Activated T-cell treated with anti-CD3 and anti-CD28 coated beads, Interleukin-2, amount 50 U/mL, for 24 hours (primary cell): ENCODE data around the gene NCKAP1.
A peak's percentile ranks its signal among the peaks of the same experiment; 100 is the strongest.
"Not testable (repeated sequence)": the region's sequence is repeated elsewhere in the genome, so short reads cannot be mapped to it uniquely, and the experiment has no call there.

Experiments
- DNase-seq: peaks from one replicate; pipeline ENCODE4 v3.0.0-alpha.2; 2020
- H3K27ac Mint-ChIP-seq: 2 replicates; pipeline ENCODE4 v1.8.0; 2020; ENCODE audit warnings: mild to moderate bottlenecking, mixed read lengths
- H3K27me3 Mint-ChIP-seq: 2 replicates; pipeline ENCODE4 v1.8.0; 2020; ENCODE audit warnings: mixed read lengths
- H3K36me3 Mint-ChIP-seq: 2 replicates; pipeline ENCODE4 v1.8.0; 2020; ENCODE audit warnings: low read depth, mixed read lengths
- H3K4me1 Mint-ChIP-seq: 2 replicates; pipeline ENCODE4 v1.8.0; 2020; ENCODE audit warnings: low read depth, mixed read lengths
- H3K4me3 Mint-ChIP-seq: 2 replicates; pipeline ENCODE4 v1.8.0; 2020; ENCODE audit warnings: mild to moderate bottlenecking, moderate library complexity, mixed read lengths
- H3K9me3 Mint-ChIP-seq: 2 replicates; pipeline ENCODE4 v1.8.0; 2020; ENCODE audit warnings: mixed read lengths

NCKAP1 gene

DNA sequence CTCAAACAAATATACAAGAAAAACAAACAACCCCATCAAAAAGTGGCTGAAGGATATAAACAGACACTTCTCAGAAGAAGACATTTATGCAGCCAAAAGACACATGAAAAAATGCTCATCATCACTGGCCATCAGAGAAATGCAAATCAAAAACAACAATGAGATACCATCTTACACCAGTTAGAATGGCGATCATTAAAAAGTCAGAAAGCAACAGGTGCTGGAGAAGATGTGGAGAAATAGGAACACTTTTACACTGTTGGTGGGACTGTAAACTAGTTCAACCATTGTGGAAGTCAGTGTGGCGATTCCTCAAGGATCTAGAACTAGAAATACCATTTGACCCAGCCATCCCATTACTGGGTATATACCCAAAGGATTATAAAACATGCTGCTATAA lies 77.4 kb downstream of the NCKAP1 start:
- H3K4me1 Mint-ChIP-seq, H3K4me3 Mint-ChIP-seq, H3K9me3 Mint-ChIP-seq, DNase-seq, H3K27ac Mint-ChIP-seq, H3K27me3 Mint-ChIP-seq: not testable (repeated sequence)
- peaks cover 35% of the 10 kb centered on the region for H3K36me3 Mint-ChIP-seq

DNA sequence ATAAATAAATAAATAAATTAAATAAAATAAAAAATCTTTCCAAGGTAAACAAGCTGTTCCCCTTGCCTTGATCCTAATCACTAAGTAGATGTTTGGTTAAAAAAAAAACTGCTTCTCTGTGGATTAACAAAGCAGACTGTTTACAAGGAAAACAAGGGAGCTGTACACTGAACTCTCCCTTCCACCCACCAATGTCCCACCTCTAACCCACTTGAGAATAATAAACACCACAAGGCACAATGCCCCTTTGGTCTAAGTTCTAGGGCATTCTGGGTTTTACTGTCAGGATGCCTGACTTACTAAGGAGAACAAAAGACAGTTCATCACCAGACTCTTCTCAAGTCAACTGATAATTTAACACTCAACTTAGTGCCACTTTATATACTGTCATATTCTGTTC lies 83.5 kb downstream of the NCKAP1 start:
- Mint-ChIP-seq H3K27me3 (no peaks in the 10 kb centered on the region), H3K4me3 (no peak overlapping the region), H3K36me3 (peaks cover 26% of the 10 kb centered on the region), H3K9me3 (no peaks in the 10 kb centered on the region), H3K27ac (no peak overlapping the region), H3K4me1 (peaks cover 7% of the 10 kb centered on the region)
- no peak for DNase-seq

DNA sequence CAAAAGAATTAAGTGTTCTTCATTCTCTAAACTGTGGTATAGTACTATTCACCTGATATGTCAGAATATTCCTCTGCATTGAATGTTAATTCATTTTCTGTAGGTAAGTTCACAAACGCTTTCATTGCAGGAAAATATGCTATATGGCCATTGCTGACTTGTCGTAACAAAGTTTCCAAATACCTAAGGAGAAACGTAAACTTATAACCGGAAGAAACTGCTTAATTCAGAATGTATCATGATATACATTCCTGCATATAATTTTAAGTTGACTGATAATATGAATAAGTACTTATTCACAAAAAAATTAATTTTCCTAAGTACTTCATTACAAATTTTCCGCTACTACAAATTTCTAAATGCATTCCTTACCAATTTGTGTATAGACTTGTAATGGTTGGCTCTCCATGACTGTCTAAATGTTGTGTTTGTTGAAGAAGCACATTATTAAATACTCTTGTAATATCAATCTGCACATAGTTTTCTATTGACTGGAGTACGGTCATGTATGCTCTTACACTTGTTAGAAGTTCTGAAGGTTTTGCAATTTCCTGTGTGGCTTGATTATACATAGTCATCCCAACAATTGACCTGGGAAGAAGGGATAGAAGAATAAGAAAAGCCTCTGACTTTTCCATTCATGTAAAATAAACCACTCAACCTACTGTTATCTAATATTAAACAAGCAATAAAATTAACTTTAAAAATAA lies 85.4 kb downstream of the NCKAP1 start:
- H3K36me3 Mint-ChIP-seq = peaks cover 19% of the 10 kb centered on the region
- H3K4me1 Mint-ChIP-seq = peaks cover 9% of the 10 kb centered on the region
- H3K27ac Mint-ChIP-seq = no peak overlapping the region

DNA sequence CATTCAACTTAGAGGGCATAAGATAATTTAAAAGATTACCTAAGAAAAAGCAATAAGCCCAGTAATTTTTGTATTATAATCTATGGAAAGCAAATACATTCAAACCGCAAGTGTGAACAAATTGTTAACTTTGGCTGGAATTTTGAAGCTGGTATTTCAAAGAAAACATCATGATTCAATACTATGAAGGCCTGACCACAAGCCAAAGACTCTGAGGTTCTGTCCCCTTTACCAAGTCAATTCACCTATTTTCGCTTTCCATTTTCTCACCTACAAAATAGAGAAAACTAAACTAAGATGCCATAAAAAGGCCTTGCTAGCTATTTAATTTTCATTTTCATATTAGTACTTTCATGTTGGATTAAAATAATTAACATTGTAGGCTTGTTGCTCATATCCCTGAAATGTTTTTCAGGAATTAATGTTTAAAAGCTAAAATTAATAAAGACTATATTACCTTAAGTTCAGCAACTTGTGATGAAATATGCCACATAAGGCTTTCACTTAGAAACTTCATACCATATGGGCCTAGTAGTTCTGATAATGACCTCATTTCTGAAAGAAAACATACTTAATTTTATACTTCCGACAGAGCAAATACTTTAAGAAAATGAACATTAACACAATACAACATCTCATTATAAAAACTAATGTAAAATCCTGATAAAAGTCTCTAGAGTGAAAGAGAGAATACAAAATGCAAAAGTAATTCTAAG lies 86.2 kb downstream of the NCKAP1 start:
- H3K4me1 Mint-ChIP-seq = peaks cover 9% of the 10 kb centered on the region
- peak overlapping the region; percentile 9 for H3K27ac Mint-ChIP-seq
- no peaks in the 10 kb centered on the region for H3K9me3 Mint-ChIP-seq
- no peak overlapping the region for H3K4me3 Mint-ChIP-seq
- peaks cover 16% of the 10 kb centered on the region for H3K36me3 Mint-ChIP-seq
- H3K27me3 Mint-ChIP-seq = no peaks in the 10 kb centered on the region
- DNase-seq = no peak

More for the DNA sequence above, 85.4 kb downstream of the NCKAP1 start:
- no peak overlapping the region for H3K4me3 Mint-ChIP-seq
- no peaks in the 10 kb centered on the region for H3K27me3 Mint-ChIP-seq
- no peaks in the 10 kb centered on the region for H3K9me3 Mint-ChIP-seq
- no peak for DNase-seq

DNA sequence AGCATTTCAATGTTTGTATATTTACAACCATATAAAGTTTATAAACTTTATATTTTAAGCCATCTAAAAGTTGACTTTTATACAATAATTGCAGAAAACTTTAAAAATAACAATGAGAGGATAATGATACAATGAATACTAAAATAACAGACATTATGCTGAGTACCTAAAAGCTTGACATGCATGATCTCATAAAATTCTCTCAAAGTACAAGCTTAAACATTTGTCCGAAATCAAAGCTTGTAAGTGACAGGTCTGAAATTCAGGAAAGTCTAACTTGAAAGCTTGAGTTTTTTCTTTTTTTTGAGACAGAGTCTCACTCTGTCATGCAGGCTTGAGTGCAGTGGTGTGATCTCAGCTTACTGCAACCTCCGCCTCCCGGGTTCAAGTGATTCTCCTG lies 87.7 kb downstream of the NCKAP1 start:
- Mint-ChIP-seq H3K27me3 (no peaks in the 10 kb centered on the region), H3K9me3 (no peaks in the 10 kb centered on the region), H3K27ac (no peak overlapping the region), H3K4me1 (peaks cover 9% of the 10 kb centered on the region), H3K36me3 (peaks cover 15% of the 10 kb centered on the region), H3K4me3 (no peak overlapping the region)
- no peak for DNase-seq

DNA sequence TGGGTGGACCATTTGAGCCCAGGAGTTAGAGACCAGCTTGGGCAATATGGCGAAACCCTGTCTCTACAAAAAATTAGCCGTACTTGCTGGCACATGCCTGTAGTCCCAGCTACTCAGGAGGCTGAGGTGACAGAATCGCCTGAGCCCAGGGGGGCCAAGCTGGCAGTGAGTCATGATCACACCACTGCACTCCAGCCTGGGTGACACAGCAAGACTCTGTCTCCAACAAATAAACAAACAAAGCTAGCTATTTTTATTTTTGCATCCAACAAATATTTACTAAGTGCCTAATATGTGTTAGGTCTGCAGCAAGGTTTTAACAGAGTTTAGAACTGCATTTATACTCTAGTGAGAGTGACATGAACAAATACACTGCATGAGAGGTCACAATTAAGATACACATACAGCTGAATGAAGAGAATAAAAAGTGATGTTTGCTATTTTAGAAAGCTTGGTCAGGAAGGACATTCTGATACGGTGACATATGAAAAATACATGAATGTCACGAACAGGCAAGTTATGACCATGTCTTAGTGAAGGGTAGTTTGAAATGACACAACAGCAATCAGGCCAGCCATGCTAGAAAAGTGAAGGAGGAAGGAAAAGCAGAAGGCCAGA lies 88.6 kb downstream of the NCKAP1 start:
- Mint-ChIP-seq H3K4me3 (no peak overlapping the region), H3K27me3 (no peaks in the 10 kb centered on the region), H3K27ac (no peak overlapping the region), H3K4me1 (peaks cover 9% of the 10 kb centered on the region), H3K9me3 (no peaks in the 10 kb centered on the region), H3K36me3 (peaks cover 17% of the 10 kb centered on the region)
- DNase-seq = no peak

DNA sequence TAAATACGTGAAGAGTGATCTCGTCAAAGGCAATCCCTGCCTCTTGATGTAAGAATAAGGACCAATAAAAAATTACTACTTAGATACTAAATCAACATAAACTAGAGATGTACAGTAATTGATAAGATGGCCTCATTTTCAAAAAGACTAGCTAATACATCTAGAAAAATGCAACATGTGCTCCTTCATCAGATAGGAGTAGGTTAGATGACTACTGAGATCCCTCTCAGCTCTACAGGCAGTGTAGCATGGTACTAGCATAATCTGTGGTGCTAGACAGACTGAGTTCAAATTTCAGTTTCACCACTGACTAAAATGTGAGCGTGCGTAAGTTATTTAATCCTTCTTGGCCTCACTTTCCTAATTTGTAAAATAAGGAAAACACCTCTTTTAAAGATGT lies 89.2 kb downstream of the NCKAP1 start:
- DNase-seq = no peak
- Mint-ChIP-seq H3K27me3 (no peaks in the 10 kb centered on the region), H3K4me3 (no peak overlapping the region), H3K27ac (no peak overlapping the region), H3K36me3 (peaks cover 17% of the 10 kb centered on the region), H3K4me1 (peaks cover 9% of the 10 kb centered on the region), H3K9me3 (no peaks in the 10 kb centered on the region)

DNA sequence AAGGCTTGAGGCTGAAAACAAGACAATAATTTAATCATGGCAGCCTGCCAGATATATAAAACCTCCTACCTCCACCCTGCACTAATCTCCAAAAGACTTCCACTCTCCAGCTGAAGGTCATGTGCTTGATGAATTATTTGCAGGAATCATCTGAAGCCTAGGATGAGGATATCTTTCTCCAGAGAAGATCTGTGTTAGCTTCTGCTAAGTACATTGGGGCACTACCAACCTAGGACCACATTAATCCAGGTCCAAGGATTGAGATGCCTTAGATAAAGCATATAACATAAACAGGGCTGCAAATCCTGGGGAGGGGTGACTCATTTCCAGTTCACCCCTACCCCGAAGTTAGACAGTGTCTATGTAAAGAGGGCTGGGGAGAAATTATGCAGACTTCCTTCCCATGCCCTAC lies 91.3 kb downstream of the NCKAP1 start:
- DNase-seq = no peak
- H3K36me3 Mint-ChIP-seq = peaks cover 15% of the 10 kb centered on the region
- no peak overlapping the region for H3K4me3 Mint-ChIP-seq
- H3K27ac Mint-ChIP-seq = no peak overlapping the region
- H3K27me3 Mint-ChIP-seq = no peaks in the 10 kb centered on the region
- peaks cover 3% of the 10 kb centered on the region for H3K4me1 Mint-ChIP-seq
- no peaks in the 10 kb centered on the region for H3K9me3 Mint-ChIP-seq

DNA sequence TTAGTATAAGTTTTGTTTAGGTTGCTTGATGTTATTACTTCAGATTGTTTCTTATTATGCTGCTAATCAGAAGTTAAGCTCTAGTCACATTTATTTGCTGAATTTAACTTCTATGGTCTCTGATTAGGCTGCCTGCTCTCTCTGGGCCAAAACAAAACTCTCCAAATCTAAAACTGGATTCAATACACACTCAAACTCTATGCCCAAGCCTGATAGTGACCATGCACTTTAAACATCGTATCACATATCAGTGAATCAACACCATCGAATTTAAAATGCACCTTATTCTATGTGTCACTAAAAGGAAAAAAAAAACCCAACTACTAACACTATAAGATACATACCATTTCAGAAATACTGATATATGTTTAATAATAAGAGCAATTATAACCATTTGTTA lies 94.9 kb downstream of the NCKAP1 start:
- H3K27me3 Mint-ChIP-seq = no peaks in the 10 kb centered on the region
- no peak overlapping the region for H3K27ac Mint-ChIP-seq
- no peaks in the 10 kb centered on the region for H3K4me1 Mint-ChIP-seq
- H3K4me3 Mint-ChIP-seq = no peak overlapping the region
- no peaks in the 10 kb centered on the region for H3K9me3 Mint-ChIP-seq
- DNase-seq = no peak
- peaks cover 24% of the 10 kb centered on the region for H3K36me3 Mint-ChIP-seq

DNA sequence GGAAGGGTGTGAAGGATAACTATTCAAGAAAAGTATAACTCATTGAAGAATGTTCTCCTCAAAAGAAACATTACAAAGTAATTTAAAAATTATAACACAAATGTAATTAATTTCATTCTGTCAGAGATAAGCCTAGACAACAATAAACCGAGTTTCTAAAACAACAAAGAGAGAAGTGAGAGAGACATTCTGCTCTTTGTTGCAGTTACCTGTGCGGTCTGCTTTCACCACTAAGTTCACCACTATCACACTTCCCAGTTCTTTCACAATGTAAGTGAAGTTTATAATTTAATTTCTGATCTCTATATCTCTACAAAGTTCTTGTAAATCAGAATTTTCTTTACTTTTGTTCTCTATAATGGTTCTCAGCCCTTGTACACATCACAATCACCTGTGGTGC lies 95.5 kb downstream of the NCKAP1 start:
- DNase-seq = no peak
- Mint-ChIP-seq H3K4me3 (no peak overlapping the region), H3K27me3 (no peaks in the 10 kb centered on the region), H3K4me1 (no peaks in the 10 kb centered on the region), H3K36me3 (peaks cover 24% of the 10 kb centered on the region), H3K27ac (no peak overlapping the region), H3K9me3 (no peaks in the 10 kb centered on the region)

DNA sequence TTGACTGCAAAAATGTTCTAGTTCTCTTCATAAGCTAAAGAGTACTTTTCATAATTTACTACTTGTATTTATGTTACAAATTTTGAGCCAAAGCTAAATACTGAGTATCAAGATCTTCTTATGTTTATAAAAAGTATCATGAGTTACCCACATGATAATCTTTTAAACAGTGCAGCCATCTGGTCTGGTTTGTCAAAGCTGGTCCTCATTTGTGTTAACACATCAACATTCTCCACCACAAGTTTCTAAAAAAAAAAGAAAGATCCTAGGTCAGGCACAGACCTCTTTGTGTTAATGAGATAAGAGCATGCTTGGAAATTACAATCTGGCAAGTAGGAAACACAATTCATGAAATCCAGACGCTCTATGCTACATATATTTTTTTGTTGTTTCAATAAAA lies 96.3 kb downstream of the NCKAP1 start:
- Mint-ChIP-seq H3K9me3 (no peaks in the 10 kb centered on the region), H3K4me3 (no peak overlapping the region), H3K4me1 (no peaks in the 10 kb centered on the region), H3K36me3 (peaks cover 24% of the 10 kb centered on the region), H3K27ac (no peak overlapping the region), H3K27me3 (no peaks in the 10 kb centered on the region)
- DNase-seq = no peak

DNA sequence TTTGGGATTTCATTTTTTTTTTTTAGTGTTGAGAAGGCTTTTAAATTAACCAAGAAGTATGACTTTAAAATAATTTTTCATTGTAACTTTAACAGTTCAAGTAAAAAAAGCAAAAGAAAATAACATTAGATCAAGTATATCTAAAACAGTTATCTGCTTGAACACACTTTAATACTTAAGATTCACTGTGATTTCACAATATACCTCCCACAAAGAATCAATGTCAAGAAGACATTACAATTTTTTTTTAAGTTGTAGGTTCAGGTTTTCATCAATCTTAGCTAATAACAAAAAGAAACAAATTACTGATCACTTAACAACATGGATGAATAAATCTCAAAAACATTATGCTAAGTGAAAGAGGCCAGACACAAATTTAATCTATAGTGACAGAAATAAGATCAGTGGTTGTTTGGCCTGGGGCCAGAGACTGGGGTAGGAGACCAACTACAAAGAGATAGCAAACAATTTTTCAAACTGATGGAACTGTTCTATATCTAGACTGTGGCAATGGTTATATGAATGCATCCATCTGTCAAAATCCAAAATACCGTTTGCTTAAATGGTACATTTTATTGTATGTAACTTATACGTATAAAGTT lies 97.0 kb downstream of the NCKAP1 start:
- no peaks in the 10 kb centered on the region for H3K4me1 Mint-ChIP-seq
- H3K9me3 Mint-ChIP-seq = no peaks in the 10 kb centered on the region
- H3K27ac Mint-ChIP-seq = no peak overlapping the region
- peaks cover 25% of the 10 kb centered on the region for H3K36me3 Mint-ChIP-seq
- no peak overlapping the region for H3K4me3 Mint-ChIP-seq
- no peak for DNase-seq
- no peaks in the 10 kb centered on the region for H3K27me3 Mint-ChIP-seq

DNA sequence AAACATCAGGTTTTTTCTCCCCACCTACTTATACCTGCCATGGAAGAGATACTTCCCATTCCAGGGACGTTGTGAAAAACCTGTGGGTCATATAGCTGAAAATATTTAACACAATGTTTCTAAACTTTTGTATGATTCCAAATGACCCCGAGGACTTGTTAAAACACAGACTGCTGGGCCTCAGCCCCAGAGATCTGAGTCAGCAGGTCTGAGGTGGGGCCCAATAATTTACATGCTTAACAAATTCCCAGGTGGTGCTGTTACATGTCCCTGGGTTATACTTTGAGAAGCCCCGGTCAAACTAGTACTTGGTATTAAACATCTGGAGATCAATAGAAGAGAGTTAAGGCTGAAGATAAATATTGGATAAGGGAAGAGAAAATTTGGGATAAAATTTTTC lies 100.4 kb downstream of the NCKAP1 start:
- H3K36me3 Mint-ChIP-seq = peaks cover 26% of the 10 kb centered on the region
- no peak overlapping the region for H3K27ac Mint-ChIP-seq
- no peak overlapping the region for H3K4me3 Mint-ChIP-seq
- no peaks in the 10 kb centered on the region for H3K27me3 Mint-ChIP-seq
- DNase-seq = no peak
- H3K9me3 Mint-ChIP-seq = no peaks in the 10 kb centered on the region
- H3K4me1 Mint-ChIP-seq = no peaks in the 10 kb centered on the region

DNA sequence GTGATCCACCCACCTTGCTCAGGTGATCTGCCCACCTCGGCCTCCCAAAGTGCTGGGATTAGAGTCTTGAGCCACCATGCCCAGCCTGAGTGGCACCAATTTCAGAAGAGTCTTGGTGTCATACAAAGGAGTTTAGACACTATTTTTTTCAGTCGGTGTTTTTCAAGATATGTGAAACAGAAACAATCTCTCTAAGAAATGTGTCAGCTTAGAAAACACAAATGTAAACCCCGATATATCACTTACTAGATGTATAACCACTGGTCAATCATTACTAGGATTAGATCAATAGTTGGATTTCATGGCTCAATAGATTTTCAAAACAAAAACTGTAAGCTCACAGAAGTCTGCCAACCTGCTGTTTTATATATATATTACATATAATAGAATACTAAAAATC lies 104.6 kb downstream of the NCKAP1 start:
- Mint-ChIP-seq H3K27me3 (no peaks in the 10 kb centered on the region), H3K36me3 (peaks cover 10% of the 10 kb centered on the region), H3K9me3 (no peaks in the 10 kb centered on the region), H3K4me1 (no peaks in the 10 kb centered on the region), H3K4me3 (no peak overlapping the region), H3K27ac (no peak overlapping the region)
- no peak for DNase-seq

DNA sequence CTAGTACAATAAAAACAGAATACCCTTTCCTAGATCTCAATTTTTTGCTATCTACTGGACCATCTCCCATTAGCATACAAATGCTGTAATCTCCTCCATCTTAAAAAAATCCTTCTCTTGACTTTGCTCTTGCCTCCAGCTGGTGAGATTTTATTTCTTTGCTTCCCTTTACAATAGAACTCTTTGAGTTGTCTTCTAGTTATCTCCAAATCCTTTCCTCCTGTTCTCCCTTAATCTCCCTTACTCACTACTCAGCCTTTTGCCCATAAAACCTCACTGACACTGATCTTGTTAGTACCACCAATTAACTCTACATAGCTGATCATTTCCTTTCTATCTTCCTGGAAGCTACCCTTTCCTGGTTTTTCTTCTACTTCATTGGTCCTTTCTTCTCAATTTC lies 108.3 kb downstream of the NCKAP1 start:
- no peaks in the 10 kb centered on the region for H3K4me1 Mint-ChIP-seq
- no peak for DNase-seq
- no peak overlapping the region for H3K4me3 Mint-ChIP-seq
- no peaks in the 10 kb centered on the region for H3K9me3 Mint-ChIP-seq
- no peak overlapping the region for H3K27ac Mint-ChIP-seq
- H3K27me3 Mint-ChIP-seq = no peaks in the 10 kb centered on the region
- peaks cover 26% of the 10 kb centered on the region for H3K36me3 Mint-ChIP-seq
